Measurements from ENCODE around the gene LIM2.

GRCh38 chr19:51367565-51368365 lies 20.0 kb downstream of the LIM2 start:
- peak in 1 of 3 donors; percentile 12 for TF ChIP-seq POLR2AphosphoS5 (IDR thresholded peaks at IDR 0.05)
- TF ChIP-seq CTCF (IDR thresholded peaks at IDR 0.05): no peak
- no peak for TF ChIP-seq POLR2A (IDR thresholded peaks at IDR 0.05)
- no peak for TF ChIP-seq EP300 (IDR thresholded peaks at IDR 0.05)

Measured in suprapubic skin (tissue), 4 donors.